LNCaP clone FGC (cell line): ENCODE data around the gene RAB40C.

ENCODE experiments used
- DNase-seq: peaks from one replicate; pipeline ENCODE4 v3.0.0-alpha.2; 2011; ENCODE audit warnings: low read depth
- H3K4me3 ChIP-seq: 2 replicates; pipeline ENCODE4 v1.5.1; 2011; ENCODE audit warnings: mild to moderate bottlenecking, low read depth, low read length, control low read depth
- TF ChIP-seq, protein P1 (sequence below): IDR thresholded peaks from 2 replicates; pipeline ENCODE4 v1.5.1; 2012; ENCODE audit warnings: mild to moderate bottlenecking; ENCODE audit not compliant: control insufficient read depth, insufficient read depth; ENCODE audit errors: extremely low read depth

RAB40C gene

DNA sequence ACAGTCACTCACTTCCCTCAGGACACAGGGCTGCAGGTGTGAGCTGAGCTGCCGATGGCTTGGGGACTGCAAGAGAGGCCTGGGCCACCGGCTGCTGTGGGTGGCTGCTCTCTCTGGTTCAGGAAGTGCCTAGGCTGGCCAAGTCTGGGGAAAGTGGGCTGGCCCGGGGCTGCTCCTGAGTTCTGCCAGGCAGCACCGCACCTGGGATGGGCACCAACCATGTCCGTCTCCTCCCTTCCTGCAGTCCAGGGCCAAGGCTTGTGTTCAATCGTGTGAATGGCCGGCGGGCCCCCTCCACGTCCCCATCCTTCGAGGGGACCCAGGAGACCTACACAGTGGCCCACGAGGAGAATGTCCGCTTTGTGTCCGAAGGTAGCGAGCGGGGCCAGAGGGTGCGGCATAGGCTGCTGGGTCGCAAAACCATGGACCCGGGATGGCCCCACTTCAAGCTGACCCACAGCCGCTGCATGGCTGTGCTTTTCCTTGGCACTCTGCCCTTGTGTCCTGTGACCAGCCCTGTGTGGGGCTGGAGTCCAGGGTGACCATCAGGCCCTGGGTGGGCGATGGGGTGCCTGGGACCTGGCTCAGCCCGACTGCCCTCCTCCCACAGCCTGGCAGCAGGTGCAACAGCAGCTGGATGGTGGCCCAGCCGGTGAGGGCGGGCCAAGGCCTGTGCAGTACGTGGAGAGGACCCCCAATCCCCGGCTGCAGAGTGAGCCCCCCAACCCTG is 57.5 kb downstream of the RAB40C start:
- no peak for DNase-seq
- TF ChIP-seq, protein P1, sequence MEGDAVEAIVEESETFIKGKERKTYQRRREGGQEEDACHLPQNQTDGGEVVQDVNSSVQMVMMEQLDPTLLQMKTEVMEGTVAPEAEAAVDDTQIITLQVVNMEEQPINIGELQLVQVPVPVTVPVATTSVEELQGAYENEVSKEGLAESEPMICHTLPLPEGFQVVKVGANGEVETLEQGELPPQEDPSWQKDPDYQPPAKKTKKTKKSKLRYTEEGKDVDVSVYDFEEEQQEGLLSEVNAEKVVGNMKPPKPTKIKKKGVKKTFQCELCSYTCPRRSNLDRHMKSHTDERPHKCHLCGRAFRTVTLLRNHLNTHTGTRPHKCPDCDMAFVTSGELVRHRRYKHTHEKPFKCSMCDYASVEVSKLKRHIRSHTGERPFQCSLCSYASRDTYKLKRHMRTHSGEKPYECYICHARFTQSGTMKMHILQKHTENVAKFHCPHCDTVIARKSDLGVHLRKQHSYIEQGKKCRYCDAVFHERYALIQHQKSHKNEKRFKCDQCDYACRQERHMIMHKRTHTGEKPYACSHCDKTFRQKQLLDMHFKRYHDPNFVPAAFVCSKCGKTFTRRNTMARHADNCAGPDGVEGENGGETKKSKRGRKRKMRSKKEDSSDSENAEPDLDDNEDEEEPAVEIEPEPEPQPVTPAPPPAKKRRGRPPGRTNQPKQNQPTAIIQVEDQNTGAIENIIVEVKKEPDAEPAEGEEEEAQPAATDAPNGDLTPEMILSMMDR = no peak
- H3K4me3 ChIP-seq = peak overlapping the region; percentile 75

DNA sequence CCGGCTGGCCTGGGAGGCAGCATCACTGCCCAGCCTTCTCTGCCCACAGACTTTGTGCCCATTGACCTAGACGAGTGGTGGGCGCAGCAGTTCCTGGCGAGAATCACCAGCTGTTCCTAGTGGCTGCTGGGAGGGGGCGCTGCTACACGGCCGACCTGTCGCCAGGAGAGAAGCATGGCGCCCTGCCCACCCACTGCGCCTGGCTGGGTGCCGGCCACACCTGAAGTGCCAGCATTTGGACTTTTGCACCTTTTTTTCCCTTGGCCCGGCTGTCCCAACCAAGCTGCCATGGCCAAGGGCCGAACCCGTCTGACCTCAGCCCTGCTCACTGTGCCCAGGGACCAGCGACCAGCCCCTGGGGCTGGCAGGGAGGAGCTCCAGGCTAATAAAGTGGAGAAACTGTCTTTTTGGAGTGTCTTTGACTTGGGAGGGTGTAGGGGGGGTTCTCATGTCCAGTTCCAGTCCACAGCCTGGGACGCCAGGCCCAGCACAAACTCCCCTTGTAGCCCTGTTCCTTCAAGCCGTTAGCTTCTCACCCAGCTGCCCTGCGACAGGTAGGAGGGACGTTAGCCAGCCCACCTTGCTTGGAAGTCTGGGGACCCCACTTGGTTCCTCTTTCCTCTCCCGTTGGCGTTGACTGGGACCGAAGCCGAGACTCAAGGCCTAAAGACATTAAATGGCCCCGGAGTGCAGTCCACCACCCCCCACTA is 58.4 kb downstream of the RAB40C start:
- peak; percentile 56 for DNase-seq
- TF ChIP-seq, protein P1 = peak; percentile 82
- peak overlapping the region; percentile 75 for H3K4me3 ChIP-seq

DNA sequence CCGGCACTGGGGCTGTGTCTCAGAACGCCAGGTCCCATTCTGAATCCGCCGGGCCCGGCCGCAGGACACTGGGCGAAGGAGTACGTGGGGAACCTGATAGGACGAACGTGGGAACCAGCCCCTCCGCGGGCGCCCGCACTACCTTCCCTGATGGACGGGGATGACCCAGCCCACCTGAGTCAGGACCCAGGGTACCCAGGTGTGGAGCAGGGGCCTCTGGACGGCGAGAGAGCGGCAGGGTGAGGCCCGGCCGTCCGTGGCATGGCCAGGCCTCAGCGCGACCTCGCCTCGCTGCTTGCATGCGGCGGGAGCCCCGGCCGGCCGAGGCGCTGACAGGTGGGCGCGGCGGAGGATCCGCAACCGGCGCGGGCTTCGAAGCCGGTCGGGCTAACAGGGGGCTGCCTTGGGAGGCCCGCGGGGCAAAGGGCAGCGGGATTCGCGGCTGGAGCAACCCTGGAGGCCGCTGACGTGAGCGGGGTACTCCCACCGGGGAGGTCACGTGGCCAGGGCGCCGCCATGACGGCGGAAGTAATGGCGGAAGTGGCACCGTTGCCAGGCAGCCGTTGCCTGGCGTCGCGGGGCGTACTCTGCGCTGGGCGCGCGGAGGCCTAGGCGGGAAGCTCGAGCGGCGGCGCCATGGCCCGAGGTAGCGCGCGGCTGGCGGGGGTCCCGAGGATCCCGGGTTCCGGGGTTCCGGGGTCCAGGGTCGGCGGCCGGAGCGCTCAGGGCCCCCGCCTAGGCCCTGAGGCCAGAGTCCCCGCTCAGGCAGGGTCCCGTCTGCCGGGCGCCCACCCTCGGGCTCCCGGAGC is 59.1 kb downstream of the RAB40C start, which contains the start of gene WDR90:
WDR90 (plus strand) TSS at position 585 of the 809 bp plus-strand sequence; CDS start at position 637, 52 bp downstream.
- TF ChIP-seq, protein P1 = no peak
- peak within 1 kb of the TSS; percentile 75 for H3K4me3 ChIP-seq
- peak; percentile 86 for DNase-seq

DNA sequence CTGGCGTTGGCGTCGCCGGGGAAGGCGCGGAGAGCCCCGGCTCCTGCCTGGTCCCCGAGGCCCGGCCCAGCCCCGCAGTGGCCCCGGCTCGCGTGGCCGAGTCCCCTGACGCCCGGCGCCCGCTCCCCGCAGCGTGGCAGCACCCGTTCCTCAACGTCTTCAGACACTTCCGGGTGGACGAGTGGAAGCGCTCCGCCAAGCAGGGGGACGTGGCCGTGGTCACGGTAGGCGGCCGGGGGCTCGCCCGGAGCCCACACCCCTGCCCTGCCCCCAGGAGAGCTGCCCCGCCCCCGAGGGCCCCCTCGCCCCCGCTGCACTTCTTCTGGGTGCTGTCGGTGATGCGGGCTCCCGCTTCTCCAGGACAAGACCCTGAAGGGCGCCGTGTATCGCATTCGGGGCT is 59.8 kb downstream of the RAB40C start:
- H3K4me3 ChIP-seq = peak overlapping the region; percentile 75
- TF ChIP-seq, protein P1 = no peak
- DNase-seq = no peak

DNA sequence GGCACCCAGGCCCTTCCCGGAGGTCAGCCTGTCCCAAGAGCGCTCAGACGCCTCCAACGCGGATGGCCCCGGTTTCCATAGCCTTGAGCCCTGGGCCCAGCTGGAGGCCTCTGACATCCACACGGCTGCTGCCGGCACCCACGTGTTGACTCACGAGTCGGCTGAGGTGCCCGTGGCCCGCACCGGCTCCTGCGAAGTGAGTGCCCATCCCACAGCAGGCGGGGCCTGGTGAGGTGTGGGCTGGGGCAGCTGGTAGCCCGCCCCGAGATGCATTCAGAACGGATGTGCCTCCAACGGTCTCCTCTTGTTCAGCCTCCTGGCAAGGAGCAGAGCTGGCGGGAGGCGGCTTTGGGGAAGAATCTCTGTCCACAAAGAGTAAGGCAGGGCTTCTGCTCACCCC is 62.0 kb downstream of the RAB40C start:
- DNase-seq = no peak
- TF ChIP-seq, protein P1 = no peak
- H3K4me3 ChIP-seq = no peak overlapping the region

DNA sequence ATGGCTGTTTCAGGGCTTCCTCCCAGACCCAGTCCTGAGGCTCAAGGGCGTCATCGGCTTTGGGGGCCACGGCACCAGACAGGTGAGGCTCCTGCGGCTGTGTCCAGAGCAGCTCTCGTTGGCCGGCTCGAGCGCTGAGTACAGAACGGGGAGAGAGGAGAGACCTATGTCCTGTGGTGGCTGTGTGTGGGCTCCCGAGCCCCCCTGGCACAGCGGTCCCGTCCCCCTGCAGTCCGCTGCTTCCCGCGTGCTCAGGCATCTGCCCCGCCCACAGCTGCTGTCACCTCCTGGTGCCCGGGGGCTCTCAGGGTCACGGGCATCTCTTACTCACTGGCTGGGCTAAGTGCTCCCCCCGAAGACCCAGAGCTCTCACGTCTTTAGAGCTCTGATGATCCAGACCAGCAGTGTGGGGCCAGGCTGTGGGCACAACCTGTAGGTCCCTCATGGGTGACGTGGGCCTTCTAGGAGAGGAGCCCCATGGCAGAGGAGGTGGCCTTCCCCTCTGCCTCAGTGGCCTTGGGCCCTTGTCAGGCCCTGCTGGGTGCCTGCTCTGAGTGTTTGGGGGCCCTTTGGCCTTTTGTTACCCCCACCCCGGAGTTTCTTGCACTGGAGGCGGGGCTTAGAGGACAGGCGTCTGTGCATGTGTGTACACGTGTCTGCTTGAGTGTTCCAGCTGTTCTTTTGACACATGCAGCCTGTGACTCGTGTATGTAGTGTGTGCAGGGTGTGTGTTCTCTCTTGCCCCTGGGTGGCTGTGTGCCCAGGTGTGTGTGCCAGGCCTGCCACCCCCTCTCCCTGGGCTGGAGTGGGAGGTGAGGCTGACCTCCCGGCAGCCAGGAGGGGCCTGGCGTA is 62.8 kb downstream of the RAB40C start:
- H3K4me3 ChIP-seq = no peak overlapping the region
- DNase-seq = no peak
- TF ChIP-seq, protein P1 = no peak
